DOHH2 (cell line): ENCODE measurements around the gene TUBB4A.

ENCODE experiments used
- EZH2phosphoT487 ChIP-seq: fragments of 200-600 bp; sonication (generic); IDR thresholded peaks from 2 replicates; pipeline ENCODE4 v1.6.1; 2017; ENCODE audit warnings: borderline replicate concordance, mild to moderate bottlenecking, antibody characterized with exemption, low read length, moderate library complexity, mixed read lengths
- TF ChIP-seq, protein P1 (sequence below): fragments of 200-600 bp; sonication (generic); IDR thresholded peaks from one replicate; pipeline ENCODE4 v1.5.1; 2014; ENCODE audit warnings: antibody characterized with exemption, mild to moderate bottlenecking, low read depth, low read length; ENCODE audit not compliant: poor library complexity, severe bottlenecking

DNA sequence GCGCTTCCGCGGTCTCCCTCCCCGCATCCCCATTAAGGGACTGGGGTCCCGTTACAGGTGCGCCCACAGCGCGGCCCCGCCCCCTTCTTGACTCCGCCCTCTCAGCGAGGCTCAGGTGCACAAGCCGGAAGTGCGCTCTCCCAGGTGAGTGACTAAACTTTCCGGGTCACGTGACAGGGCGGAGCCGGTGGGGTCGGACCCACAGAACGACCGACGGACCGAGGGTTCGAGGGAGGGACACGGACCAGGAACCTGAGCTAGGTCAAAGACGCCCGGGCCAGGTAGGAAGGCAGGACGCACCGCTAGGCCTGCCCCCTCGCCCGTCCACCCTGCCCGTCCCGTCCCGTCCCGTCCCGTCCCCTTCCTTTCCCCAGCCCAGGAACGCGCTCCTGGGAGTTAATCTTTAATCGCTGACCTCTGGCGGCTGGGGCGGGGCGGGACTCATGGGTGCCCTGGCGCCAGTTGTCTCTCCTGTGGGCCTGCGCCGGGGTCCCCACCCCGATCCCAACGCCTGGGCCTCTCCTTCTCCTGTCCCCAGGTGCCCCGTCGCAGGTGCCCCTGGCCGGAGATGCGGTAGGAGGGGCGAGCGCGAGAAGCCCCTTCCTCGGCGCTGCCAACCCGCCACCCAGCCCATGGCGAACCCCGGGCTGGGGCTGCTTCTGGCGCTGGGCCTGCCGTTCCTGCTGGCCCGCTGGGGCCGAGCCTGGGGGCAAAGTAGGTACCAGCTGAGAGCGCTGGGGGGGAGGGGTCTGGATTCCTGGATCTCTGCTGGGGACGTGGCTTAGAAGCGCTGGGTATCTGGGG is 37.8 kb downstream of the TUBB4A start, which contains the start of gene CRB3:
- TF ChIP-seq, protein P1, sequence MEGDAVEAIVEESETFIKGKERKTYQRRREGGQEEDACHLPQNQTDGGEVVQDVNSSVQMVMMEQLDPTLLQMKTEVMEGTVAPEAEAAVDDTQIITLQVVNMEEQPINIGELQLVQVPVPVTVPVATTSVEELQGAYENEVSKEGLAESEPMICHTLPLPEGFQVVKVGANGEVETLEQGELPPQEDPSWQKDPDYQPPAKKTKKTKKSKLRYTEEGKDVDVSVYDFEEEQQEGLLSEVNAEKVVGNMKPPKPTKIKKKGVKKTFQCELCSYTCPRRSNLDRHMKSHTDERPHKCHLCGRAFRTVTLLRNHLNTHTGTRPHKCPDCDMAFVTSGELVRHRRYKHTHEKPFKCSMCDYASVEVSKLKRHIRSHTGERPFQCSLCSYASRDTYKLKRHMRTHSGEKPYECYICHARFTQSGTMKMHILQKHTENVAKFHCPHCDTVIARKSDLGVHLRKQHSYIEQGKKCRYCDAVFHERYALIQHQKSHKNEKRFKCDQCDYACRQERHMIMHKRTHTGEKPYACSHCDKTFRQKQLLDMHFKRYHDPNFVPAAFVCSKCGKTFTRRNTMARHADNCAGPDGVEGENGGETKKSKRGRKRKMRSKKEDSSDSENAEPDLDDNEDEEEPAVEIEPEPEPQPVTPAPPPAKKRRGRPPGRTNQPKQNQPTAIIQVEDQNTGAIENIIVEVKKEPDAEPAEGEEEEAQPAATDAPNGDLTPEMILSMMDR = no peak
- no peak for TF ChIP-seq EZH2phosphoT487
